Stimulated activated CD4-positive, alpha-beta T cell treated with anti-CD3 and anti-CD28 coated beads, Interleukin-1b, Interleukin-23, amount 100 ng/mL, for 24 hours (primary cell): ENCODE measurements around the gene TMEM116.
"Not testable (repeated sequence)": the region's sequence is repeated elsewhere in the genome, so short reads cannot be mapped to it uniquely, and the experiment has no call there.

Experiments
- DNase-seq, 4 experiments: peaks; one replicate each; pipeline ENCODE4 v3.0.0-alpha.2; 2020; ENCODE audit warnings: low read depth in 4 of 4, low spot score in 1 of 4

TMEM116 gene

GRCh38 chr12:112012775-112013600 is at the start of gene TMEM116, which contains the start of gene ERP29:
TMEM116 (minus strand) TSS chr12:112013165; CDS start chr12:112005270, 7,895 bp downstream.
ERP29 (plus strand) TSS chr12:112013426; CDS start chr12:112013466, 40 bp downstream.
- DNase-seq: peak; percentile 100

- DNase-seq: no peak
These were observed 48.2 kb upstream of the TMEM116 start for GRCh38 chr12:112061137-112061536.

GRCh38 chr12:112049351-112049750 is 36.4 kb upstream of the TMEM116 start:
- DNase-seq: no peak

GRCh38 chr12:112046003-112046402 is 33.0 kb upstream of the TMEM116 start:
- no peak for DNase-seq

GRCh38 chr12:112036614-112037013 is 23.6 kb upstream of the TMEM116 start:
- not testable (repeated sequence) for DNase-seq

- no peak for DNase-seq
These were observed 22.3 kb upstream of the TMEM116 start for GRCh38 chr12:112035219-112035785.

- DNase-seq: no peak
These were observed 19.3 kb upstream of the TMEM116 start for GRCh38 chr12:112032292-112032691.

GRCh38 chr12:112031472-112031871 is 18.5 kb upstream of the TMEM116 start:
- DNase-seq: no peak

- DNase-seq: no peak
These were observed 16.3 kb upstream of the TMEM116 start for GRCh38 chr12:112029301-112029700.

GRCh38 chr12:112025808-112026375 is 12.9 kb upstream of the TMEM116 start:
- no peak for DNase-seq

- no peak for DNase-seq
These were observed 10.9 kb upstream of the TMEM116 start for GRCh38 chr12:112023759-112024396.

GRCh38 chr12:112022241-112023016 is 9.5 kb upstream of the TMEM116 start:
- no peak for DNase-seq

GRCh38 chr12:112020947-112021457 is 8.0 kb upstream of the TMEM116 start:
- DNase-seq: no peak

GRCh38 chr12:112018571-112019237 is 5.7 kb upstream of the TMEM116 start:
- DNase-seq: no peak

- DNase-seq: no peak
These were observed 4.1 kb upstream of the TMEM116 start for GRCh38 chr12:112017041-112017440.

- DNase-seq: no peak
These were observed 3.0 kb upstream of the TMEM116 start for GRCh38 chr12:112015938-112016337.

GRCh38 chr12:112013601-112014402 is 837 bp upstream of the TMEM116 start:
- peak; percentile 25 to 57 (median 39) for DNase-seq

- no peak for DNase-seq
These were observed 1.3 kb downstream of the TMEM116 start for GRCh38 chr12:112011685-112012084.
